Dendritic cell treated with granulocyte-macrophage colony-stimulating factor and Interleukin-4, amounts not matched to agents 40 ng/mL and 50 ng/mL, for 4 days (primary cell): Measurements from ENCODE around the gene CCNQ.

Experiments used
- H3K27ac Mint-ChIP-seq: one replicate; pipeline ENCODE4 v1.8.0; 2022; ENCODE audit warnings: mild to moderate bottlenecking, mixed read lengths
- H3K27me3 Mint-ChIP-seq: one replicate; pipeline ENCODE4 v1.8.0; 2022; ENCODE audit warnings: mild to moderate bottlenecking, mixed read lengths
- H3K36me3 Mint-ChIP-seq: one replicate; pipeline ENCODE4 v1.8.0; 2022; ENCODE audit warnings: low read depth, mixed read lengths
- H3K4me1 Mint-ChIP-seq: one replicate; pipeline ENCODE4 v1.8.0; 2022; ENCODE audit warnings: low read depth, mixed read lengths
- H3K4me3 Mint-ChIP-seq: one replicate; pipeline ENCODE4 v1.8.0; 2022; ENCODE audit warnings: mild to moderate bottlenecking, moderate library complexity, mixed read lengths
- H3K9me3 Mint-ChIP-seq: one replicate; pipeline ENCODE4 v1.8.0; 2022; ENCODE audit warnings: mixed read lengths
- intact Hi-C: fragments of 100-400 bp; cut with micrococcal nuclease; formaldehyde crosslinking; loops from one replicate; pipeline ENCODE4 v1.15.0; 2022

Gene CCNQ

DNA sequence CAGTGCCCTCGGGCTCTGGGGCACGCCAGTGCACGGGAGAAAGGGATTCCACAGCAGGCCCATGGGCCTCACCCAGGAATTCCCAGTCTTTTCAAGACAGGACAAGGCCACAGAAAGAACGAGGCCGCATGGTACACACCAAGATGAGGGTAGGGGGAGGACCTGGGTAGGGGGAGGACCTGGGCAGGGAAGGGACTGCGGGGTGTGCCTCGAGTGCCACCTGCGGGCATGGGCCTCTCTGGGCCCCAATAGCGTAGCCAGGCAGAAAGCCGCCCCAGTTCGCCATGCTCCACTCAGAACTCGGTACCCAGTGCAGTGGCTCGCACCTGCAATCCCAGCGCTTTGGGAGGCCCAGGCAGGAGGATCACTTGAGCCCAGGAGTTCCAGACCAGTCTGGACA is 34.1 kb upstream of the CCNQ start:
- Mint-ChIP-seq H3K4me3 (no peak overlapping the region), H3K4me1 (no peaks in the 10 kb centered on the region), H3K27ac (no peak overlapping the region), H3K27me3 (peaks cover 23% of the 10 kb centered on the region), H3K9me3 (no peaks in the 10 kb centered on the region), H3K36me3 (no peaks in the 10 kb centered on the region)
- intact Hi-C loops: no loop called here

DNA sequence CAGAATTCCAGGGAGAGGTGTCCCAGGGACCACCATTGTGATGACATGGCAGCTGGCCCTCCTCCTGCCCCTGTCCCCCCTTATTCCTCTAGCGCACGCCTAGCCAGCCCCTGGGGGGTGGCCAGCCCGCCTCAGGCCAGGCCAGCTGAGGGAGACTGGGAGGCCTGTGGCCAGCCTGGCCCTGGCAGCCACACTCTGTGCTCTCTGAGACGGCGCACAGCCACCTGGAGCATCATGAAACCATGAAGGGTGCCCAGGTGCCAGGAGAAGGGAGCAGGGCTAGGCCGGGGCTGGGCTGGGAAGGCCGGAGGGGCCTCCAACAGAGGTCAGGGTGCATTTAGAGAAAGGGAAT is 33.6 kb upstream of the CCNQ start:
- H3K4me1 Mint-ChIP-seq: no peaks in the 10 kb centered on the region
- intact Hi-C loops: no loop called here
- H3K27ac Mint-ChIP-seq: no peak overlapping the region
- no peak overlapping the region for H3K4me3 Mint-ChIP-seq
- H3K27me3 Mint-ChIP-seq: peaks cover 21% of the 10 kb centered on the region
- H3K36me3 Mint-ChIP-seq: no peaks in the 10 kb centered on the region
- no peaks in the 10 kb centered on the region for H3K9me3 Mint-ChIP-seq

DNA sequence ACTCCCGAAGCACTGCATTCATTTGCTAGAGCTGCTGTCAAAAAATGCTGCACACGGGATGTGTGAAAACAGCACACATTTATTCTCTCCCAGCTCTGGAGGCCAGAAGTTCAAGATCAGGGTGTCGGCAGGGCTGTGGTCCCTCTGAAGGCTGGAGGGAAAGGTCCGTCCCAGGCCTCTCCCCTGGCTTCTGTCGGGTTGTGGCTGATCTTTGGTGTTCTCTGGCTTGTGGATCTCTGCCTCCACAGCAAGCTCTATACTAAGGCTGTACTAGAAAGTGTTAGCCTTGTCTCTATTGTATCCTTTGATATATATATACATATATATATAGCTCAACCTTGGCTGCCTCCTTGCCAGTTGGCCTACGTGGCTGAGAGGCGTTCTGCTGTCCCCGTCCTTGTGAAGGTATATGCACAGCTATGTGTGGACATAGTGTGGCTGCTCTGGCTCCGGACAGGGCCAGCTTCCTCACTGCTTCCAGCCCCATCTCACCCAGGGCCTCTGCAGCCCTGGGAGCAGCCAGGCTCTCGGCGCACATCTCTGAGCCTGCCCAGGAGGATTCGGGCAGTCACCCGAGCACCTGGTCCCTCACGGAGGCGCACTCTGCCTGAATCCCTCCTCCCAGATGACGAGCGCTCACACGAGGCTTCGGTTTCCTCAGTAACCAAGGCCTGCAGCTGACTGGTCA is 33.1 kb upstream of the CCNQ start:
- Mint-ChIP-seq H3K4me3 (no peak overlapping the region), H3K27ac (no peak overlapping the region), H3K9me3 (no peaks in the 10 kb centered on the region), H3K4me1 (no peaks in the 10 kb centered on the region), H3K27me3 (peaks cover 18% of the 10 kb centered on the region), H3K36me3 (no peaks in the 10 kb centered on the region)
- intact Hi-C loops: no loop called here

DNA sequence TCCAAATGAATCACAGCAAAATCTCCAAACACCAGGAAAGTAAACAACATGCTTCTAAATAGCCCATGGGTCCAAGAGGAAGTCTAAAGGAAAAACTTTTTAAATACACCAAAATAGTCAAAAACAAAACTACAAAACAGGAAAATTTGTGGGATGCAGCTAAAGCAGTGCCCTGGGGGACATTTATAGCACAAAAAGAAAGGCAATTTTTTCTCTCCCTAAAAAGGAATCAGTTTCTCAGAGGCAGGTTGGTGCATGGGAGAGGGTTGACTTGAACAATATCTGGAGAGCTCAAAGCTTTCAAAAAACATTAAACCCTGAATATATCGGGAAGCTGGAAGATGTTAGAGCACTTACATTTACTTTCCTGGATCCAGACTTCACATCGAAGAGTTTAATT is 32.4 kb upstream of the CCNQ start:
- H3K27ac Mint-ChIP-seq: no peak overlapping the region
- H3K36me3 Mint-ChIP-seq: no peaks in the 10 kb centered on the region
- H3K9me3 Mint-ChIP-seq: no peaks in the 10 kb centered on the region
- no peak overlapping the region for H3K4me3 Mint-ChIP-seq
- intact Hi-C loops: no loop called here
- H3K4me1 Mint-ChIP-seq: no peaks in the 10 kb centered on the region
- H3K27me3 Mint-ChIP-seq: peaks cover 16% of the 10 kb centered on the region

DNA sequence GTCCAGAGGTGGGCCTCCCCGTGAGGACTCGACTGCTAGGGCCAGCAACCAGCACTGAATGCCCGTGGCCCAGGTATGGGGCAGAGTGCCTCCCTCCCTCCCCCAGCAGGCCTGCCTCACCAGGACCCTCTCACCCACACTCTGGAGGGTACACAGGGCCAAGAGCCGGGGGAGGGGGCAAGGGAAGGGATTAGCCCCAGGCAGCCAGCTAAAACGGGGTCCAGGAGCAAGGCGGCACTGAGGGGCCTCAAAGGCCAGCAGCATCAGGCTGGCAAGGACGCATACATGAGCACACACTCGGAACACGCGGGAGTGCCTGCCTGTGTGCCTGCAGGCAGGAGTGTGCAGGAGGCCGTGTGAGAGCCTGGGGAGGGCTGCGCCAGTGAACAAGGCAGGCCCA is 29.7 kb upstream of the CCNQ start:
- H3K27ac Mint-ChIP-seq: no peak overlapping the region

DNA sequence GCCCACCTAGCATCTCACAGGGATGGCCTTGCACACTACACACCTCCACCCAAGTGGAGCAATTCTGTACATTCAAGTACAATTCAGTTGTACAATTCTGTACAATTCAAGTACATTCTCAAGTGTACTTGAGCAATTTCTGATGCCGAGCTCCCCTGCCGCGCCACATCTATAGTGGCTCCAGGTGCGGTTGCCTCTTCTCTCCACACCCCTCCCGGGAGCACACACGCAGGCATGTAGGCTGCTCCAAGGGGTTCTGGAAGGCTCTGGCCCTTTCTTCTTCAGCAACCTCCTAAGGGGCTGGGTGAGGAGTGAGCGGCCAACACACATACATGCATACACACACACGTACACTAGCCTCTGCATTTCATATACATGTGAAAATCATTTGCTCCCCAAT is 29.2 kb upstream of the CCNQ start:
- Mint-ChIP-seq H3K36me3 (no peaks in the 10 kb centered on the region), H3K4me3 (no peak overlapping the region), H3K9me3 (no peaks in the 10 kb centered on the region), H3K27me3 (peaks cover 17% of the 10 kb centered on the region), H3K4me1 (no peaks in the 10 kb centered on the region), H3K27ac (no peak overlapping the region)
- intact Hi-C loops: no loop called here

More for the DNA sequence above, 29.7 kb upstream of the CCNQ start:
- intact Hi-C loops: no loop called here
- H3K36me3 Mint-ChIP-seq: no peaks in the 10 kb centered on the region
- H3K4me3 Mint-ChIP-seq: no peak overlapping the region
- no peaks in the 10 kb centered on the region for H3K9me3 Mint-ChIP-seq
- no peaks in the 10 kb centered on the region for H3K4me1 Mint-ChIP-seq
- peaks cover 14% of the 10 kb centered on the region for H3K27me3 Mint-ChIP-seq

DNA sequence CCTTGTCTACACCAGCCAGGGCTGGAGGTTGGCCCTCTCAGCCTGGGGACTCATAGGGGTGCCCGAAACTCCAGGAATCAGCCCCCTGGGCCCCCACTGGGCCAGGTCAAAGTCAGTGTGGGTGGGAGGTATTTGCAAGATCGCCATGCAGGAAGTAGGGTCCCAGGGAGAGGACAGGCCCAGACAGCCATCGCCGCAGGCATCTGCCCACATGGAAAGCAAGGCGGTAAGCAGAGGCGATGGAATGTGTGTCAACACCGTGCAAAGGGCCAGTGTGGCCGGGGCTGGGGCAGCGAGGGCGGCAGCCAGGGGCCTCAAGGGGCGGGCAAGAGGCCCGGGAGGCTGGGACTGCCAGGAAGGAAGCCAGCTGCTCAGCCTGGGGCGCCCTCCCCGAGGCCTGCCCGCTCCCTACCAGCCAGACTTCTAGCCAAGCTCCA is 28.8 kb upstream of the CCNQ start:
- Mint-ChIP-seq H3K4me1 (no peaks in the 10 kb centered on the region), H3K27me3 (peaks cover 20% of the 10 kb centered on the region)

DNA sequence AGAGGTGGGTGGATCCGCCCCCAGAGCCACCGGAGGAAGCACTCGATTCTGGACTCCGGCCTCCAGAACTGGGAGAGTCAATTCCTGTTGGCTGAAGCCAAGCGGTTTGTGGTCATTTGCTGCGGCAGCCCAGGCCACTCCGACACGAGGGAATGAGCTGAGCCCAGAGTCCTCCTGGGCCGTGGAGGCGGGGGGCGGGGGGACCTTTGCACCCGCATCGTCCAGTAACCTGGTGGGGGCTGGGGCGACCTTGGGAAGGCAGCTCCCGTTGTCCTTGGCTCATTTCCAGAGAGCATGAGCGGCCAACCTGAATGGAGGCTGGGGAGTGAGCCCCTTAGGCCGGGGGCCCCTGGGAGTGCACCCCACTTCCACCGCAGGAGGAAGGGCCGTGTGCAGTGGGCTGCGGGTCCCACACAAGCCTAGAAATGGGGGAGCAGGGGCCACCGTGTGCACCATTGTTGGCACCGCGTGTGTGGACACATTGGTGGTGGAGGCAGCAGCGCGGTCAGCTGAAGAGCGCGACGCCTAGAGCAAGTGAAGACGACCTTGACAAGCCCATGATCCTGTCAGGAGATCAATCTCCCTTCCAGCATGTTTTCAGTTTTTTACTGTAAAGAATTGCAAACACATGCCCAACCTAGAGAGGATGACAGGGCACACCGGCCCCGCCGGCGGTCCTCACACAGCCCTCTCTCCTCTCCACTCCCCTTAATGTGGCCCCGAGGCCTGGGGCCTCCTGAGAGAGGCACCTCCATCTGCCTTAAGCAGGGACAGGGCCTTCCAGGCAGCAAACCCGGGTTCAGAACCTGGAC is 28.1 kb upstream of the CCNQ start:
- Mint-ChIP-seq H3K27me3 (peaks cover 23% of the 10 kb centered on the region), H3K36me3 (no peaks in the 10 kb centered on the region), H3K27ac (no peak overlapping the region), H3K4me1 (no peaks in the 10 kb centered on the region), H3K9me3 (no peaks in the 10 kb centered on the region), H3K4me3 (no peak overlapping the region)
- intact Hi-C loops: no loop called here

More for the DNA sequence above, 28.8 kb upstream of the CCNQ start:
- Mint-ChIP-seq H3K36me3 (no peaks in the 10 kb centered on the region), H3K9me3 (no peaks in the 10 kb centered on the region), H3K4me3 (no peak overlapping the region), H3K27ac (no peak overlapping the region)
- intact Hi-C loops: no loop called here

DNA sequence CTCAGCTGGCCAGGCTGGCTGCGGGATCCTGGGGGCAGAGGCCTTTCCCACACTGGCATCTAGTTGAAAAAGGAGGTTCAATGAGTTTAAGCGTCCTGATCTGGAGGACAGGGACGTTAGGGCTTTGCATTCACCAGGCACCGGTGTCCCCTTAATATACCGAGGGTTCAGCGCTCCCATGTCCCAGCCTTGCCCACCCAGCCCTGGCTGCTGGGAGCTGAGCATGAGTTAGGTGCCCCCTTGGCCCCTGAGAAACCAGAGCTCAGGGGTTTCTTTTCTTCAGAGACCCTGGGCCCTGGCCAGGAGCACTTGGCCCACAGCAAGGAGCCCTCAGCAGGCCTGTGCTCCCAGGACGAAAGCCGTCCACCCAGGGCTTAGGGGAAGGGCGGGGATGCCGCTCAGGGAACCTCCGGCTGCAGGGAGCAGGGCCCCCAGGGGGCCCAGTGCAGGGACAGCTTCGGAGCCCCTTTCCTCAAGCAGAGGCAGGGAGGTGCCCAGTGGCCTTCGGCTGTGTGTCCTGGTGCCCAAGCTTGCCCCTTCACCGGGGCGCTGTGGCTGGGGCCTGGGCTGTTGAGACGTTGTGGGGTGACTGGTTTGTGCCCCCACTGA is 27.2 kb upstream of the CCNQ start:
- H3K4me3 Mint-ChIP-seq: no peak overlapping the region
- H3K27me3 Mint-ChIP-seq: peaks cover 25% of the 10 kb centered on the region
- intact Hi-C loops: no loop called here
- no peaks in the 10 kb centered on the region for H3K4me1 Mint-ChIP-seq
- H3K36me3 Mint-ChIP-seq: no peaks in the 10 kb centered on the region
- no peak overlapping the region for H3K27ac Mint-ChIP-seq
- no peaks in the 10 kb centered on the region for H3K9me3 Mint-ChIP-seq

DNA sequence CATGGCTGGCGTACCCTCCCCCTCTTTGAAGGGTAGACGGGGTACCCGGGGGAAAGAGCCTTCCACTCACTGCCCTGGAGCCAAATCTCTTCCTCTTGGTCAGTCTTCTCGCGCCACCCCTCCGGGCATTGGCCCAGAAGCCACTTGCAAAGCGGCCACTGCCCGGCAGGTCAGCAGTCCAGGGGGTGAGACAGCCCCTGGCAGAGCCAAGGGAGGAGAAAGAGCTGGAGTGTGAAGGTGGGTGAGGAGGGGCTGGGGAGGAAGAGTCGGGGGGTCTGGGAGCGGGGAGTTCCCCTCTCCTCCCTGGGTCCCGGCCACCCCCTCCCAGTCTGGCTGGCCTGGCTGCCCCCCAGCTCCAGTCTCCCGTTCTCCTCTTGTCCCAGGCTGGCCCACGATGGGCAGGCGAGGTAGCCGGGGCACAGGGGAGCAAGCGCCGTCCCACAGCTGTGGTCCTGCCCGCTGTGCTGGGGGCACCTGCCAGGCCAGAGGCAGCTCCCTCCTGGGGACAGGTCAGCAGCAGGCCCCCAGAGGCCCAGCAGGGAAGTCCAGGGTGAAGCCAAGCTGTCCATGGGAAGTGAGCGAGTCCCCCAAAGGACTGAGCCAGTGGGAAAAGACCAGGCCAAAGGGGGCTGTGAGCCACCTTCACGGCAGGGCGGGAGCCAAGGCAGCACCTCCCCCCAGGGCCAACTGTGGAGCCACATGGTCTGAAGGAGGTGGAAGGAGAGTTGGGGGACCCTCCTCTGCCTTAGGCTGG is 26.5 kb upstream of the CCNQ start:
- Mint-ChIP-seq H3K4me3 (no peak overlapping the region), H3K27ac (no peak overlapping the region), H3K36me3 (no peaks in the 10 kb centered on the region), H3K9me3 (no peaks in the 10 kb centered on the region), H3K4me1 (no peaks in the 10 kb centered on the region), H3K27me3 (peaks cover 21% of the 10 kb centered on the region)
- intact Hi-C loops: no loop called here

DNA sequence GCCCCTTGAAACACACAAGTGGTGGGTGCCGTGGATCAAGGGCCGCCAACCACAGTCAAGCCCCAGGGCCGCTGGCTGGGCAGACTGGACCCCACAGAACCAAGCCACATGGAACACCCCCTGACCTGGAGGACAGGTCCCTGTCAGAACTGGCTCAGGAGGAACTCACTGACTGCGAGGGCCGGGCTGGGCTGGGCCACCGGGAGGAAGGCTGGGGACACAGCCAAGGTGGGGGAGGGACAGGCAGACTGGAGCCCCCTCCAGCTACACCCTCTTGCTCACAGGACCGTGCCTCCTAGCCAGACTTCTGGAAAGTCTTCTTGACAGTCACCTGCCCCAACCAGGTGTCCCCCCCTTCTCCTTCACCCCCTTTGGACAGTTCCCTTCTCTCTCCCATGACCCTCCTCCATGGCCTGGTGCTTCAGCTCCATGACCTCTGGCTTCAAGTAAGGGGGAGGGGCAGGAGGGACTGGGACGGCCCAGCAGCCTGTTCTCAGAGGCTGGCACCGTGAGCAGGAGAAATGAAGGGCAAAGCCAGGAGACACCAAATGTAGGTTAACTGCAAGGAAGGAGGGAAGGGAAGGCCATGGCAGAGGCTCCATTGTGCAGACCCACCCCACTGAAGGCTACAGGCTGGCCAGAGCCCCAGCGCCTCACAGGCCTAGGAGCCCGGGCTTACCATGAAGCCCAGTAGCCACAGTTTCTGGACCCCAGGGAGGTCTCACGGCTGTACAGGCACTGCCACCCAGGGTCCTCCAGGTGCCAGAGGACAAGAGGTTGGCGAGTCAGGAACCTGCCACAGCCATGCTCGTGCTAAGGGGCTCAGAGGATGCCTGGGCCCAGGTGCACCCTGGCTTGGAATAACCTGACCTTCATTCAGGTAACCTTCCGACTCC is 25.5 kb upstream of the CCNQ start:
- H3K27ac Mint-ChIP-seq: no peak overlapping the region
- no peak overlapping the region for H3K4me3 Mint-ChIP-seq
- intact Hi-C loops: no loop called here
- no peaks in the 10 kb centered on the region for H3K36me3 Mint-ChIP-seq
- H3K27me3 Mint-ChIP-seq: peaks cover 18% of the 10 kb centered on the region
- H3K4me1 Mint-ChIP-seq: no peaks in the 10 kb centered on the region
- H3K9me3 Mint-ChIP-seq: no peaks in the 10 kb centered on the region

DNA sequence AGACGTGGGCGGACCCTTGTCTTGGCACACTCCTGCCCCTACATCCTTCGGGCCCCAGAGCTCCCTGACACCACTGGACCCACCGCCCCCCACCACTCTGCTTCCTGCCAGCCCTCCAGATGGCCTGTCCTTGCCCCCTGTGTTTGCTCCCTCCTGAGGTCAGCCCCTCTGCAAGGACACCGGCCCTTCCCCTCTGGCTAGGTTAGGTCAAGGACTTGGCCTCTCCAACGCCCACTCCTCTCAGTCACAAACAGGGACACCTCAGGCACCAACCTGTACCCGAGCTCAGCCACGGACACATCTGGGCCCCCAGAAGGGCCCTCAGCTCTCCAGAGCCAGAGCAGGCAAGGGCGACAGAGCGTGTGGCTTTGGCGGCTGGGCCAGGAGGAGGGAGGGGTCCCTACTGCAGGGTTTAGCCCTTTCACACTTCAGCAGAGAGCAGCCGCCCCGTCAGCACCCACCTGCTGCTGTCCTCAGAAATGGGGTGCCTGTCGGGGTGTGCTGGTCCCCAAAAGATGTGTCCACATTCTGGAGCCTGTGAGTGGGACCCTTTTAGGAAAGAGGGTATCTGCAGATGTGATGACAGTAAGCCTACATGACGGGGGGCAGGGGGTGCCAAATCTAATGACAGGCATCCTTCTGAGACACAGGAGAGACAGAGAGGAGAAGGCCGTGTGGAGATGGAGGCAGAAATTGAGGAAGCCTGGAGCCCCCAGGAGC is 24.5 kb upstream of the CCNQ start:
- no peak overlapping the region for H3K27ac Mint-ChIP-seq
- intact Hi-C loops: no loop called here
- H3K4me1 Mint-ChIP-seq: no peaks in the 10 kb centered on the region
- H3K4me3 Mint-ChIP-seq: no peak overlapping the region
- H3K9me3 Mint-ChIP-seq: no peaks in the 10 kb centered on the region
- H3K27me3 Mint-ChIP-seq: peaks cover 16% of the 10 kb centered on the region
- no peaks in the 10 kb centered on the region for H3K36me3 Mint-ChIP-seq
